Pancreas (tissue), 10 donors: ENCODE results near the gene VIPR1. TPM values are rescaled to one million over a fixed set of nuclear protein-coding genes. Genes with fewer than 3 reads are reported as not detected.

Experiments
- ATAC-seq, 4 donors: fragments of 200-7000 bp; cut with Tn5 transposase; one replicate each; pipeline versions ENCODE4 v1.8.0 to v1.9.1; 2020; ENCODE audit warnings: mild to moderate bottlenecking in 4 of 4, moderate library complexity in 4 of 4
- DNase-seq, 6 donors: peaks; one replicate each; pipeline ENCODE4 v3.0.0-alpha.2; 2020
- FAIRE-seq: peaks from 2 replicates; lab custom pipeline; 2012; peaks lifted over from hg19 to GRCh38; lab: Jason Lieb, UNC
- H3K27ac ChIP-seq, 4 donors: fragments of 200-600 bp; sonication (generic); 1 replicate in 3 of 4; 2 replicates in 1 of 4; pipeline versions ENCODE4 v1.5.0 to v1.8.0; 2020
- H3K27me3 ChIP-seq, 4 donors: fragments of 200-600 bp; one replicate each; pipeline ENCODE4 v1.8.0; 2021
- H3K36me3 ChIP-seq, 3 donors: fragments of 200-600 bp; sonication (generic) in 1 of 3; one replicate each; pipeline versions ENCODE4 v1.5.0 to v1.8.0; 2020 to 2021
- H3K4me1 ChIP-seq, 3 donors: fragments of 200-600 bp; one replicate each; pipeline ENCODE4 v1.8.0; 2021
- H3K4me3 ChIP-seq, 4 donors: fragments of 200-600 bp; sonication (generic) in 2 of 4; one replicate each; pipeline versions ENCODE4 v1.5.0 to v1.8.0; 2020 to 2021
- H3K9me3 ChIP-seq, 4 donors: fragments of 200-600 bp; one replicate each; pipeline ENCODE4 v1.8.0; 2021
- WGBS, 2 donors: extraction: QIAGEN DNeasy Blood & Tissue Kit; methylation state at CpG; one replicate each; pipeline ENCODE4 v1.1.7; 2013; 5-methylcytosine and 5-hydroxymethylcytosine counted together
- intact Hi-C, 3 donors: fragments of 100-400 bp; cut with DNase I; formaldehyde crosslinking; loops; one replicate each; pipeline versions ENCODE4 v1.11.1 to v1.14.2; 2022
- polyA plus RNA-seq, 2 donors: library from polyadenylated mRNA; stranded (reverse); fragments of 200-250 nt; gene quantifications; one replicate each; pipeline ENCODE4 v1.2.3, GENCODE V29; 2013
- total RNA-seq, 6 donors: library from RNA; stranded (reverse); fragmentation: NEBNext Ultra II Directional in 4 of 6; extraction: Animal tissue kit (Norgen Biotek cat#: 25700) in 4 of 6; gene quantifications; one replicate each; pipeline versions ENCODE4 v1.2.1 to v1.2.4, GENCODE V29; 2021 to 2023
- TF ChIP-seq, protein P1 (sequence below), 4 donors: fragments of 200-600 bp; sonication (generic) in 3 of 4; IDR thresholded peaks; one replicate each; pipeline versions ENCODE4 v1.5.0 to v1.8.0; 2021; ENCODE audit warnings: antibody characterized with exemption in 4 of 4
- donor health status: healthy with polysubstance abuse.
- donor health status: DM: no; HTN: no; CAD: no; lungs with moderate emphysema.
- donor health status: DM: no; HTN: no; CAD: no.
- donor health status: control.
- donor health status: control.
- donor health status: Bipolar disorder and iron deficiency.
- donor health status: DM: yes; HTN: yes; CAD: no.
- donor health status: DM: no; HTN: no; CAD: no.
- donor health status: DM: no; HTN: no; CAD: no.
- donor health status: DM: yes; HTN: yes; CAD: no.

The VIPR1 gene
- total and polyA plus RNA-seq, 8 donors: 0.47 to 10.6 (median 2.1) TPM

DNA sequence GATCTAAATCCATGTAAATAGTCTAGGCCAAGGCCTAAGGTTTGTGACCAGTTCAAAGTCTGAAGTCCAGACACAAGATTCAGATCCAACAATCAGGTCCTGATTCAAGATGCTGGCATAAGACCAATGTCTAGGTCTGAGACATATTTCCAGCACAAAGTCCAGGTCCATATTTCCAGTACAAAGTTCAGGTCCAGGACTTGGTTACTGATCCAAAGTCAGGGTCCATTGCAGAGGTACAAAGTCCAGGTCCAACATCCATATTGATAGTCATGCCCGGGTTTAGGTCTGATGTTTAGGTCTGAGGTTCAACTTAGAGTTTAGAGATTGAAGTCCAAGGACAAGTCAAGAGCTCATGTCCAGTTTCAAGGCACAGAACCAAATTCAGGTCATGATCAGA lies 39.4 kb upstream of the VIPR1 start:
- H3K4me3 ChIP-seq: no peak overlapping the region
- no peaks in the 10 kb centered on the region for H3K9me3 ChIP-seq
- DNase-seq: no peak
- no peak overlapping the region for H3K27ac ChIP-seq
- intact Hi-C loops: no loop called here
- no peaks in the 10 kb centered on the region for H3K36me3 ChIP-seq
- ATAC-seq: no peak
- TF ChIP-seq, protein P1, sequence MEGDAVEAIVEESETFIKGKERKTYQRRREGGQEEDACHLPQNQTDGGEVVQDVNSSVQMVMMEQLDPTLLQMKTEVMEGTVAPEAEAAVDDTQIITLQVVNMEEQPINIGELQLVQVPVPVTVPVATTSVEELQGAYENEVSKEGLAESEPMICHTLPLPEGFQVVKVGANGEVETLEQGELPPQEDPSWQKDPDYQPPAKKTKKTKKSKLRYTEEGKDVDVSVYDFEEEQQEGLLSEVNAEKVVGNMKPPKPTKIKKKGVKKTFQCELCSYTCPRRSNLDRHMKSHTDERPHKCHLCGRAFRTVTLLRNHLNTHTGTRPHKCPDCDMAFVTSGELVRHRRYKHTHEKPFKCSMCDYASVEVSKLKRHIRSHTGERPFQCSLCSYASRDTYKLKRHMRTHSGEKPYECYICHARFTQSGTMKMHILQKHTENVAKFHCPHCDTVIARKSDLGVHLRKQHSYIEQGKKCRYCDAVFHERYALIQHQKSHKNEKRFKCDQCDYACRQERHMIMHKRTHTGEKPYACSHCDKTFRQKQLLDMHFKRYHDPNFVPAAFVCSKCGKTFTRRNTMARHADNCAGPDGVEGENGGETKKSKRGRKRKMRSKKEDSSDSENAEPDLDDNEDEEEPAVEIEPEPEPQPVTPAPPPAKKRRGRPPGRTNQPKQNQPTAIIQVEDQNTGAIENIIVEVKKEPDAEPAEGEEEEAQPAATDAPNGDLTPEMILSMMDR (IDR thresholded peaks at IDR 0.05): no peak
- no peaks in the 10 kb centered on the region for H3K4me1 ChIP-seq
- 42 to 43% methylated on average over 1 of the region's 1 CpG for WGBS, 2 donors
- FAIRE-seq: no peak
- no peaks in the 10 kb centered on the region for H3K27me3 ChIP-seq

DNA sequence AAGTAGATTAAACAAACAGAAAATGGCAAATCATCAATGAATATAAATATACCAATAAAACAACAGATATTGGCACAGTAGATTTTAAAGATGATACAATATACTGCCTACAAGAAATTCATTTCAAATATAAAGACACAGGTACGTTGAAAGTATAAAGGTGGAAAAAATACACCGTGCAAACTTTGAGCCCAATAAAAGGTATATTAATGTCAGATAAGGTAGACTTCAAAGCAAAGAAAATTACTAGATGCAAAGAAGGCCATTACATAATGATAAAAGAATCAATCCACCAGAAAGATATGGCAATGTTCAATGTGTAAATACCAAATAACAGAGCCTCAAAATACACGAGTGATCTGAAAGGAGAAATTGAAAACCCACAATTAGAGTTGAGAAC lies 34.3 kb upstream of the VIPR1 start:
- FAIRE-seq (no peak), ATAC-seq (no peak), DNase-seq (no peak)
- Histone ChIP-seq H3K4me3 (no peak overlapping the region), H3K9me3 (no peaks in the 10 kb centered on the region), H3K4me1 (no peaks in the 10 kb centered on the region), H3K36me3 (no peaks in the 10 kb centered on the region), H3K27me3 (no peaks in the 10 kb centered on the region), H3K27ac (no peak overlapping the region)
- TF ChIP-seq, protein P1 (IDR thresholded peaks at IDR 0.05): no peak
- intact Hi-C loops: no loop called here
- WGBS, 2 donors: 62 to 66% methylated on average over 3 of the region's 3 CpGs

DNA sequence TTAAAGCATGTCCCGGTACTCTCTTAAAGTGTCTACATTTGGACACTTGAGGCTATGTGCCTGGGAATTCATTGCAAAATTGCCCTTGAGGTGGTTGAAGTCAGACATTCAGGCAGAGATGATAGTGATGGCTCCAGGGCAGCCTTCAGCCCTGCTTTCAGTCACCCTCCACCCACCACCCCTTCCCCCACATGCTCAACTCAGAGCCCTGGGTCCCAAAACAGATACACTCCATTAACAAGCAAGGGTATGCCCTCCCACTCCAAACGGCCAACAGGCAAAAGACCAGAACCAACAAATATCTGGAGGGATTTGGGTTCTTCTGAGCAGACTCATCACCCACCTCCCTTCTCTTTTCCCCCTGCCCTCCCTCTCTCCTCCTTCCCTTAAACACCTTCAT lies 29.9 kb upstream of the VIPR1 start:
- intact Hi-C loops: no loop called here
- ATAC-seq (no peak), FAIRE-seq (no peak), DNase-seq (no peak)
- Histone ChIP-seq H3K4me1 (no peaks in the 10 kb centered on the region), H3K4me3 (no peak overlapping the region), H3K27me3 (no peaks in the 10 kb centered on the region), H3K36me3 (no peaks in the 10 kb centered on the region), H3K27ac (no peak overlapping the region), H3K9me3 (no peaks in the 10 kb centered on the region)
- WGBS, 2 donors: 65 to 71% methylated on average over 2 of the region's 2 CpGs
- TF ChIP-seq, protein P1 (IDR thresholded peaks at IDR 0.05): no peak

DNA sequence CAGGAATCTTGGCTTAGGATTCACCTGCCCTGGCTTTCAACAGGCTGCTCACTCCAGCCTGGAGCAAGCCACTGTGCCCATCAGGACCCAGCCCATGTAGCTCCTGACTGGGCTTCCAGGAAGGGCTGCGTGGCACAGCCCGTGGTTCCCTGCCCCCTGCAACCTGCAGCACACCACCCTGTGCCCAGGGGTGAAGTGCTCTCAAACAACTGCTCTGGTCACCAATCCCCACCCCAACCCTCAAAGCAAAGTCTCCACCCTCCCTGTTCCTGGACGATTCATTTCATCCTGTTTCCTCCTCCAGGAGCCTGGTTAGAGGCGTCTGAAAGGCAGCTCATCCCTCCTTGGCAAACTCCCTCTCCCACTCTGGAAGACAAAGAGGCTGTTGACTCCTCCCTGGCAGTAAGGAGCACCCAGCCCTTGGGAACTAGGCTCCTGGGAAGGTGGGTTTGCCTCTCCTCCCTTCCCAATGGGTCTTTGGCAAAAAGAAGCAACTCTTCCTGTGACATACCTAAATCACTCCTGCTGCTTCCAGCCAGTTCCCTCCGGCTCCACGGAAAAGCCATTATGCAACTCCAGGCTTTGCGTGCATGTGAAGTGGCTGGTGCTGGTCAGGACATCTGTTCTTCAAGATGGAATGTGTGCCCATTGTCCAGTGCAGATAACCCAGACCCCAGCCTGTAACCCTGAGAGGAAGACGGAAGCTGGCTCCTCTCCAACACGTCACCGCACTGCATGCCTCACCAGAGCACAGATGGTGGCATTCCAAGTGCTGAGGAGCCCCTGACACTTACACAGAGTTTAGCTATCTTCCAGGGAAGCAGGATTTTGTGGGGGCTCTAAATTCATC lies 29.1 kb upstream of the VIPR1 start:
- no peaks in the 10 kb centered on the region for H3K27me3 ChIP-seq
- FAIRE-seq: no peak
- 62 to 68% methylated on average over 10 of the region's 10 CpGs for WGBS, 2 donors

More for the DNA sequence above, 29.1 kb upstream of the VIPR1 start:
- no peaks in the 10 kb centered on the region for H3K4me1 ChIP-seq
- ATAC-seq (peak in 2 of 4 donors; percentile 17 to 23), DNase-seq (no peak)
- H3K27ac ChIP-seq: no peak overlapping the region
- H3K9me3 ChIP-seq: no peaks in the 10 kb centered on the region
- H3K36me3 ChIP-seq: no peaks in the 10 kb centered on the region
- H3K4me3 ChIP-seq: no peak overlapping the region
- TF ChIP-seq, protein P1 (IDR thresholded peaks at IDR 0.05): no peak
- intact Hi-C loops: no loop called here
